Stimulated activated CD4-positive, alpha-beta T cell treated with anti-CD3 and anti-CD28 coated beads, Interleukin-15, amount 100 ng/mL, for 24 hours (primary cell): Measurements from ENCODE around the gene IGF1R.

ENCODE experiments used
- DNase-seq: peaks from one replicate; pipeline ENCODE4 v3.0.0-alpha.2; 2020

Gene IGF1R

DNA sequence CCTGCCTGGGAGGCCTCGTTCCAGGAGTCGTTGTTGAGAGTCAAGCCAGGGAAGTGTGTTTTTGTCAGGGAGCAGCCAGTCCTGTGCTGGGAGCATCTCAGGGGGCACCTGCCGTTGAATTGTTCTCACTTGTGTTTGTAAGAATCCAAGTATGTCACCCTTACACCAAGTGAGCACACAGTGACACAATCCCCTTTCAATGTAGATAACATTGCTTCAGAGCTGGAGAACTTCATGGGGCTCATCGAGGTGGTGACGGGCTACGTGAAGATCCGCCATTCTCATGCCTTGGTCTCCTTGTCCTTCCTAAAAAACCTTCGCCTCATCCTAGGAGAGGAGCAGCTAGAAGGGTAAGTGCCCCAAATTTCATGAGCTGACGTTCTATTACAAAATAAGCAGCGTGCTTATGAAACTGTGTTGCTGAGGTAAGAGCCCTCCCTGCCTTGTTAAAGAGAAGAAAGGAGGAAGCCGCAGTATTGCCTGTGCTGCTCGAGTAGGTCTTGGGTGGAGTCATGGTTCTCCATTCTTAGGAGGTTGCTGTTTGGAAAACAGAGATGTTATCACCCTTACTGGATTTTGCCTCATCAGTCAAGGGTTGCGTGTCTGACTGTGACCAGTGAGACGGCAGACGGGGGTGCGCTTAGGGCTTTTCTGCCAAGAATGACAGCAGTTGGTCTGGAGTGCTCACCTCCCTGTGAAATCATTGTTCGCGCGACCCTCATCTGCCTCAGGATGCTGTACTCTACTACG is 251.1 kb downstream of the IGF1R start:
- no peak for DNase-seq

DNA sequence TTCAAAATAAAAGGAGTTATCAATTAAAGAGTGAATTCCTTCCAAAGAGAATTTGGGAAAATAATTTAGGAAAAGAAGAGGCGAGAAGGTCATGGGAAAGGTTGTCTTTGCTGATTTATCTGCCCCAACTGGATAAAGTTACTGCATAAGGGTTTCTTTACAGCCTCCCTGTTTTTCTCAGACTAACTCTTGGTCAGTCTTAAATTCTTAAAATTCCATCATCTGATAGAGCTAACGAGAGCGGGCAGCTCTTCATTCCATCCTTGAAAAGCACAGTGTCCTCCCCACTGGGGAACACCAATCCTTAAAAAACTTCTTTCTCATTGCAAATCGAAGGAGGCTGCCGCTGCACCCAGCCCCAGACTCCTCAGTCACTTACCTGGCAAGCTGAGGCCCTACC is 252.0 kb downstream of the IGF1R start:
- DNase-seq = no peak

DNA sequence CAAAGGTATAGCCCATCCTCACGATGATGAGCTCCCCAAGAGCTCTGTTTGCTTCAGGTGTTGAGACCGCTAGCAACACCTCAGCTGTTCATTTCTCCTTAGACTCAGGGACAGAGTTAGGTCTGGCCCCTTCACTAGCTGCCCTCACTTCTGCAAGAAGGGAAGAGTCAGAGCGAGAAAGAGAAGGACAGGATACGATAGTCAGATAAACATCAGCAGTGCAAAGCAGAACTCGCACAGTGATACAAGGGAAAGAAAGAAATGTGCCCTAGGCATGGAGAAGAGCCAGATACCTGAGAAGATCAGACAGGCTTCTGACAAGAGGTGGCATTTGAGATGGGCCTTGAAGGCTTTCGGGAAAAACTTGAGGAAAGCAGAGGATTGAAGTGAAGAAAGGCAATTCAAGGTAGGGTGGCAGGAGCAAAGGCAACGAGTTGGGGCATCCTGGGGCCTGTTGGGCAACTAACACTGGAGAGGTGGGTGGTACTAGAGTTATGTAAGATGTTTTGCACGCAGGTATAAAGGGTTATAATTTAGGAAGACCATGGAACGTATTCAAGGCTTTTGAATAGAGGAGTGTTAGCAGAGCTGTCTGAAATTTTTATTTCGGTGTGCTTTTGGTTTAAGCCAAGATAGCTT is 253.2 kb downstream of the IGF1R start:
- DNase-seq = no peak

DNA sequence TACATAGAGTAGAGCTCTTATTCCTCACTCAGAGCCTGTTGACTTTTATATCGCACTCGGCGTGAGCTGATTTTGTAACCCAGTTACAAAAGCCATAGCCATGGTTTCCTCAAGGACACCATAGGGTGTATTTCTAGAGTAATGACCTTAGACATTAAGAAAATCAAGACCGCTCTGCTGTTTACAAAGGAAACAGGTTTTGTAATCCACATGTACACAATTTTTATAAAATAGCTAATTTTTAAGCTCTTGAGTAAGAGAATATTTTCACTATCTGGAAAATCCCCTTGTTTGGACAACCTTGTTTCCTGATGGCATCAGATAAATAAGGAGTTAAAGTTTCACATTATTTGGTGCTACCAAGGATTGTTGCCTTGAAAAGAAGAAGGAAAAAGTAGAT is 254.6 kb downstream of the IGF1R start:
- DNase-seq = no peak

DNA sequence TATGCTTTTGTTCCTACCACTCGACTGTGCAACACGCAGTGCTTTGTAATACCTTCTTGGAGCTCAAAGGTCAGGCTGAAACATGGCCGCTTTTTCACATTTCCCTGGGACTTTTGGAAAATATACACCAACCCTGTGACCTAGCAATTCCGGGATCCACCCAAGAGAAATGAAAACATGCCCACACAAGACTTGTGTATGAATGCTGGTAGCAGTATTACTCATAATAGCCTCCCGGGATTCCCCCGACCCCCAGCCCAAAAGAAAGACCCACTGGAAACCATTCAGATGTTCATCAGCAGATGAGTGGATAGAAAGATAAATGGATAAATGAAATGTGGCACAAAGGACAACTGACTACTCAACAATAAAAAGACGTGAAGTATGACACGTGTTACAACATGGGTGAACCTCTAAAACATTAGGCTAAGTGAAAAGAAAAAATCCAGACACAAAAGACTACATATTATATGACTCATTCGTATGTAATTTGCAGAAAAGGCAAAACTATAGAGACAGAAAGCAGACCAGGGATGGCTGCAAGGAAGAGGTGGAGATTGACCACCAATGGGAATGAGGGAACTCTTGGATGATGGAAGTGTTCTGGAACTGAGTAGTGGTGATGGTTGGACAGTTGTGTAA is 255.2 kb downstream of the IGF1R start:
- DNase-seq = peak; percentile 14

DNA sequence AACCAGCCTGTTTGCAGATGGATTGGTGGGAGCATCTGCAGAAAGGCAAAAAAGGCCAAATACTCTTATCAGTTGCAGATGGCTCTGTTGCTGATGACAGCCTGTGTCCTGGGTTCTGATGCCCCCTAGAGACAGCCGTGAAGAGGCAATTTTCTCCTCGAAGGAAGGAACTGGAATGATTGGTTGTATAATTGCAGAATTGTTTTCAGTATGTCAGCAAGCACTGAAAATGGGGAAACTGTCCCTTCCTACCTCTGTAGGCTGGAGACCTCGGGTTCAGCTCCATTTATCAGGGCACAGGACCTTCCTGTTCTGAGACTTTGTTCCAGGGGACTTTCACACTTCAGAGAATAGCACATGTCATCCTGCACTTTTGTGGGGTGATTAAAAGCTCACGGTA is 256.2 kb downstream of the IGF1R start:
- DNase-seq = peak; percentile 23

DNA sequence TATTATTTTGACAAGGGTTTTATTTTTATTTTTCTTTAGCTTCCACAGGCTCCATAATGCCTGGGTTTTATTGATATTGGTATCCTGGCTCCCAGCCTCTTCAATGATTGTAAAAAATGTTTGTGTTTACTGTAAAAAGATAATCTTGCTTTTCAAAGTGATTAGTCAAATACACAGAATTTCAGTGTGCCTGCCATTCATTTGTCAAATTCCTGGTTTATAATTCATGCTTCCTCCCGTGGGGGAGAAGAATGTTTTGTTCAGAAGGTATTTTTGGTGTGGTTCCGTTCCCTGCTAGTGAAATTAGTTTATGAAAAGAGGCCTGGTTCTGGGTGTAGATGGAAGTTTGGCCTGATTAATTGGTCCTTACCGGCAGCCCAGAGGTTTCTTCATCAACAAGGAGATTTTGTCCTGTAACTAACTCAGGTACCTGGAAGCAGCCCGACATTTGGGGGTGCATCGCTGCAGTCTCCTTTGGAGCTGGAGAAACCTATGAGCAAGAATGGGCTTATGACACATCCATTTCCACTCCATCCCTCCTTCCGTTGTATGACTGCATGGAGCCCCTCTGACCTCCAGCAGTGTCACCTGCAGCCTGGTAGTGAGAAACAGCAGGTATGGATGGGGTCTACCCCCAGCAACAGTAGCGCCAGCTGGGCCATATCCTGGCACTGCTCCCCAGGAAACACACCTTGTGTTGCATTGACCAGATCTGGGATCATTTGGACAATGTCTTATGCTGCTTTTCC is 257.8 kb downstream of the IGF1R start:
- no peak for DNase-seq

DNA sequence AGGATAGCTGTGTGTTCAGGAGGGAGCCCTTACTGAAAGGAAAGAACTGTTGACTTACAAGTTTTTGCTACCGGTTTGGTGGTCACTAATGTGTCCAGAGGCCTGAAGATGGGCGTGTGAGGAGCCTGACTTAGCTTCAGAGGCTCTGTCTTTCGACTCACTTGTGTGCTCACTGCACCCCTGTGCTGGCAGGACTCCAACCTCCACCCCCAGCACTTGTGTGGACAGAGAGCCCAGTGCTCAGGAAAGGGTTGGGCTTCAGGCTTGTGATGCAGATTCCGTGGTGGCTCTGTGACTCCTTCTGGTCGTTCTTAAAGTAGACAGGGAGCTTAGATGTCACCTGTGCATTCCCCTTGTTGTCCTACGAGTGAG is 258.4 kb downstream of the IGF1R start:
- no peak for DNase-seq

DNA sequence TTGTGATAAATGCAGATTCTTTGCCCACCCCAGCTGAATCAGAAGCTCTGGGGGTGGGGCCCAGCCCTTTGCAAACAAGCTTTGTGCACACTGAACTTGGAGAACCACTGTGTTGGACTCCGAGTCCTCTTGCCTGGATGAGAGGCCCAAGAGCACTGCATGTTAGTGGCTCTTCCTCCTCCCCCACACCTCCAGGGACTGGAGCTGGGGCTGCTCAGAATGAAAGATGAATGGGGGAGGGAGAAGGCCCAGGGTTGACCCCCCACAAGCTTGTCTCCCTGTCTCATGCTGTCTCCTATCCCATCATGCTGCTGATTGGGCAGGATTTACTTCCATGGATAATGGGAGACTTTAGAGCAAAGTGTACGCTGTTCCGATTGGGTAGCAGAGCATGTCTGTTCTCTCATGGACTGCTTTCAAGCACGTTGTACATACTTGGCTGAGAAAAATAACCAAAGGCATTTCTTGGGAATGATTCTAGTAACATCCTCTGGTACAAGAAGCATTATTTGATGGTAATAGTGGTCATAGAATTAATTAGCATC is 259.7 kb downstream of the IGF1R start:
- no peak for DNase-seq

DNA sequence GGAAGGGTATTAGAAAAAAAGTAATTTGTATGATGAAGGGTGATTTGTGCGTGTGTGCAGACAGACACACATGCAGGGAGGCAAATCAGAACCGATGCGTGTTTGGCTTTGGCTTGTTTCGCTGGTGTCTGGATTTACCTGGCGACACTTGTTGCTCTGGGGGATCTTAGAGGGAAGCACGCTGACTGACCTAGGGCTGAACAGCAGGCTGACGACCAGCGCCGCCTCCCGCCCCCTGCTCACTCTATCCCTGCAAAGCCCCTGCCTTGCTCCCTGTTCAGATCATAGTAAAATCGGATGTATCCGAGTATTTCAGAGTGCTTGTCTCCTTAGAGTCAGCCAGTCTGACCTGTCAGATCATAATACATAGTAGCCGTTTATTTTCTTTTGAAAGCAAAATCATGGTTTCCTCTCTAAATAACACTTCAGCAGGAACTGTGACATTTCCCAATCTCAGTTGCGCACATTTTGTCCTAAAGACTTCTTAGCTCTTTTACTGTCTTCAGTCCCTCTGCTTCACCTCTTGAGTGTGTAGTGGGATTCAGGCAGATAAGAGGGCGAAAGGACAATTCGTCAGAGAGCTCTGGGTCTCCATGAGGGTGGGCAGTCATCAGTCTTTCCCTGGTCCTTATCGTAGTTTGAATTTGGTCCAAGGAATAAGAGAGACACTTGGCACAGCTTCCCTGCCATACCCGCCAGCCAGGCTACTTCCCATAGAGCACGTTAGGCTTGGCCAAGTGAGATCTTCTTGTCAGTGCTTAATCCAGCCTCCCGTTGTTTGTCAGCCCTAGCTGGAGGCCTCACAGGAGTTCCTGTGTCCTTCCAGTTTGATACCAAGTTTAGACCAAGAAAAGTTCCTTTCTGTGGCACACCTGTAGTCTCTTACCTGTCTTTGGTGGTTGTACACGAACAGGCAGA is 261.9 kb downstream of the IGF1R start:
- no peak for DNase-seq

DNA sequence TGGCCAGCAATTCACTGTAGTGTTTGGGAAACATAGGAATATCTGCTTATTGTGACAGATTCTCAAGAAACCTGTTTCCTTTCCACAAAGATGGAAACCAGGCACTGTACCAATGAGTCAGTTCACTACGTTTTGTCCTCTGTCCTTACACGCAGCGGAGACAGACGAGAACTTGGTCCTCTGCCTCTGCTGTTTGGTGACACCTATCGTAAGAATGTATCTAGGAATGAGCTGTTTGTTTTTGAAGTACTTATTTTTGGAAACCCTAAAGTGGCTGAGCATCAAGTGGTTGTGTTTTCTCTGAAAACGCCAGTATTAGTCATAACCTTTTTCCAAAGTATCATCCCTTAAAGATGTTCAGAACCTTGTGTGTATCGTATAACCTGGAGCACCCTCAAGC is 266.3 kb downstream of the IGF1R start:
- DNase-seq = no peak

DNA sequence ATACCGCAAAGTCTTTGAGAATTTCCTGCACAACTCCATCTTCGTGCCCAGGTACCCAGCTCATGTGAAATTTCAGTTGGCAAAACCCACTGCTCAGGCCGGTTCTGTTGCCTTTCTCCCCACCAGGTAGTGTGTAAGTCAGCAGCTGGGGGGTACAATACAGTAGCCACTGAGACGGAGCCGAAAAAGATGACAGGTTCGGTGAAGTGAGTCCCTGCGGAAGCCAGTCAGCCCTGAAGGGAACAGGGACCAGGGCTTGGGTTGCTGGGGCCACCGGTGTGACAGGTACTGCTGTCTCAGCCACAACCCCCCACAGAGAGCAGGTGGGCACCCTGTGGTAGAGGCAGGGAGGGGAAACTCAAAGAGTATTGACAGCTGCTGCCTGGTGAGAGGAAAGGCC is 268.5 kb downstream of the IGF1R start:
- no peak for DNase-seq

DNA sequence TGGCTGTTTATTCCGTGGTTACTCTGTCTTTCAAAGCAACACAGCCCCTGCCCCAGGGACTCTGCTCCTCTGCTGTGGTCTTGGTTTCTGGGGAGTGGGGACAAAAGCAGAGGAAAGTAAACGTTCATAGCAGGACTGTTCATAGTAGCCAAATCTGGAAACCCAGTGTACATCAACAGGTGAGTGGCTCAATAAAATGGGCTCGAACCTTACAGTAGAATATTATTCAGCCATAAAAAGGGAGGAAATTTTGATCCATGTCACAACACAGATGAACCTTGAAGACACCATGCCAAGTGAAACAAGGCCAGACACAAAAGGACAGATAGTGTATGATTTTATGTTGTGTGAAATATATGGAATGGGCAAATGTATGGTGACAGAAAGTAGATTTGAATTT is 269.1 kb downstream of the IGF1R start:
- DNase-seq = no peak

DNA sequence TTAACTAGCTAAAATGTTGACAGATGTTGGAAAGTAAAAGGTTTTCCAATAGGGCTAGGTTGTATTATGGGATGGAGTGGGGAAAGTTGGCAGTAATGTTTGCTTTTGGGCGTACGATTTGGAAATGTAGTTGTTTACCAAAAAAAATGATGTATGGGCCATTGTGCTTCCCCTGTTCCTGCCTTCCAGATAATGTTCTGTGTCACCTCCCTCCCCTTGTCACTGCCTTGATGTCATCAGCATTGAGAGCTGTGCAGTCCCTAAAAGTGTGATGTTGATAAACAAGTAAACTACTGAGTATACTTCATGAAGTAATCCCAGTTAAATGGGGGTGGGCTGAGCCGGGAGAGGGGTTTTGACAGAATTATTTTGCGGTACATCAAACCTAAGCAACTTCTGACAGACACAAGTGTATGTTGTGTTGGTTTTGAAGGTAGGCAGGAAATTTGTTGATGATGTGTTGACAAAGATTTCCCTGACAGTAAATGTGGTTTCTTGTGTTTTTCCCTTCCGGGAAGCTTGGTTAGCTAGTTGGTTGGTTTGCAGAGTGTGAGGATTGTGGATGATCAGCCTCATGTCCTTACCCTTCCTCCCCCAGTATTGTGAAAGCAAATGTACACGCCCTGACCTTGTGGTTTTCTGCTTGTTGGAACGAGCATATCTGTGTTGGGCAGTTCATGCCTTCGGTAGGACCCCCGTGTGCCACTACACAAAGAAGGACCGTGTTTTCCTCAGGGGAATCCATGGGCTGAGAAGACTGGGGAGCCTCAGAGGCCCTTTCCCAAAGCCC is 271.9 kb downstream of the IGF1R start:
- DNase-seq = no peak

DNA sequence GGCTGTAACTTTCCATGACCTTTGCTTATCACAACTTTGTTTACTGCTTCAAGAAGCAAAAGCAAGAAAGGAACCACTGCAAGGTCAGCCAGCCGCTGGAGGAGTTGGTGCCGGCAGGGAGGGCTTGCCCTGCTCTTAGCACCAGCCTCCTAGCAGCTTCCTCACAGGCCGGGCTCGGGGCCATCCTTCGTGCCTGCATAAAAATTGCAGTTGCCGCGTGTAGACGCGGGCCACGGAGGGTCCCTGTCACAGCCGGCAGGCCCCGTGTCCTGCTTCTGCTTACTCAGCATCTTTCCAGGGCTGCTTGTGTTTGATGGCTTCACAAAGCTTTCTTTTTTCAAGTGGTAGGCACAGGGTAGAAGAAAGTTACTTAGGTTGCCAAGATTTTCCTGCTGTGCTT is 274.8 kb downstream of the IGF1R start:
- DNase-seq = no peak

DNA sequence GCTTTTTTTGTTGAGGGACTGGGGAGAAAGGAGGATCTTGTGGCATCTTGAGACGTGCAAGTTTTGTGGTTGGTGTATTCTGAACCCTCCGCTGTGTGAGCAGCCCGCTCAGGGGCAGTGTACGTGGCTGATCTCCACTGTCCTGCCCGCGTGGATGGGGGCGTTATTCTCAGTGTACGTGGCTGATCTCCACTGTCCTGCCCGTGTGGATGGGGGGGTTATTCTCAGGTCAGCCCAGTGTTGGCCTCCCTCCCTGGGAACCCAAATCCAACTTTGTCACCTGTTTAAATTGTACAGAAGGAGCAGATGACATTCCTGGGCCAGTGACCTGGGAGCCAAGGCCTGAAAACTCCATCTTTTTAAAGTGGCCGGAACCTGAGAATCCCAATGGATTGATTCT is 275.2 kb downstream of the IGF1R start:
- no peak for DNase-seq

DNA sequence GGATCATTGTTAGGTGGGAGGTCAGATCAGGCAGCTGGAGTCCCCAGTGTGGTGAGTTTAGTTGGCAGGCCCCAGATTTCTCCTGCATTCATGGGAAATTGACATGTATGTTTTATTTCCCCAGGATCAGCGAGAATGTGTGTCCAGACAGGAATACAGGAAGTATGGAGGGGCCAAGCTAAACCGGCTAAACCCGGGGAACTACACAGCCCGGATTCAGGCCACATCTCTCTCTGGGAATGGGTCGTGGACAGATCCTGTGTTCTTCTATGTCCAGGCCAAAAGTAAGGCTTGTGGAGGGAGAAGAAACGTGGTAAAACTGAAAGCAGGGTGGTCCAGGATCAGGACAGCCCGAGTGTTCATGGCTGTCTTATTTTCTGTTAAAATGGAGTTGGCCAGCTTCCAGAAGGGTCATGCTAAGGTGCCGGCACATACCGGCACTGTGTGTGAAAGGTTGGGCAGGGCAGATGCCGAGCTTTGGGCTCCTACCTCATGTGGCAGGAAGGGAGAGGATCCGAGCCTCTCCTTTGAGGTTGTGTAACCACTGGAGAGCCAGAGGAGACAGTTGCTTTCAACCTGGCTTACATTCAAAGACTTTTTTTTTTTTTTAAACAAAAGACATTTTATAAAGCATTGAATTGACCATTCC is 276.2 kb downstream of the IGF1R start:
- DNase-seq = no peak

DNA sequence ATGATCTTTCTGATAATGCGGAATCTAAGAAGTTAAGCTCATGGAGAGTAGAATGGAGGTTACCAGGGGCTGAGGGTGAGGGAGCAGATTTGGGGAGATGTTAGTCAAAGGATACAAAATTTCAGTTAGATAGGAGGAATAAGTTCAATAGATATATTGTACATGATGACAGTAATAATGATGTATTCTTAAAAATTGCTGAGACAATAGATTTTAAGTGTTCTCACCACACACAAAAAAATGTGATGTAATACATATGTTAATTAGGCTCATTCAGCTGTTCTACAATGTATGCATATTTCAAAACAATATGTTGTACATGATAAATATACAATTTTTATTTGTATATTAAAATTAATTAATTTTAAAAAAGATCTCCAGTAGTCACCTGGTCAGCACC is 277.9 kb downstream of the IGF1R start:
- DNase-seq = no peak

DNA sequence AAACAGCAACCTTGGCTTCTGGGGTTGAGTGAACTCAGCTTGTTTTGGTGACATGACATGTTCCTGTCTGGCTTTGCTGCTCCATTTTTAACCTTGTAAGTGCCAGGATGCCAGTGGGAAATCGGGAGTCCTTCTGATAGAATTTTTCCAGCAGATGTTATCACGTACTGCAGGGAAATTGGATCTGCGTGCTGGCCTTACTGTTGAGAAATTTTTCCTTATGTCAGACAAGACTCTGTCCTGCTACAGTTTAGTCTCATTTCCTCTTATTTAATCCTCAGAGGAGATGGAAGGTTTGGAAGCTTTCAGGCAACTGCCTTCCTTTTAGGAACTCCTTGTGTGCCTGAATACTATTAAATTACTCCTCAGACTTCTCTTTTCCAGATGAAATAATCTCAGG is 278.7 kb downstream of the IGF1R start:
- no peak for DNase-seq

DNA sequence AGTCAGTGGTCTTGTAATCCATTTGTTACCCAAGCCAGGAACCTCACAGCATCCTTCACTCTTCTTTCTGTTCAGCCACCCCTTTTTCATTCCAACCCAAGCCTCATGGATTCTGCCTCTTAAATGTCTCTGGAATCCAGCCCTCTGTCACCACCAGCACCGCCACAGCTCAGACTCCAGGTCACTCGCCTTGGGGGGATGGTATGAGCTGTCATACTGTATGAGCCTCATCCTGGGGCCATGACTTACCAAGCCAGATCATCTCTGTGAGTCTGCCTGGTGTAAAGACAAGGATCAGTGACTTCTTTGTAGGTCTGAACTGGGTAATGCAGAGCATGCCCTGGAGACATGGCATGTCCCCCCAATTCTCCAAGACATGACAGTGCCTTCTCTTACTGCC is 279.7 kb downstream of the IGF1R start:
- DNase-seq = no peak

DNA sequence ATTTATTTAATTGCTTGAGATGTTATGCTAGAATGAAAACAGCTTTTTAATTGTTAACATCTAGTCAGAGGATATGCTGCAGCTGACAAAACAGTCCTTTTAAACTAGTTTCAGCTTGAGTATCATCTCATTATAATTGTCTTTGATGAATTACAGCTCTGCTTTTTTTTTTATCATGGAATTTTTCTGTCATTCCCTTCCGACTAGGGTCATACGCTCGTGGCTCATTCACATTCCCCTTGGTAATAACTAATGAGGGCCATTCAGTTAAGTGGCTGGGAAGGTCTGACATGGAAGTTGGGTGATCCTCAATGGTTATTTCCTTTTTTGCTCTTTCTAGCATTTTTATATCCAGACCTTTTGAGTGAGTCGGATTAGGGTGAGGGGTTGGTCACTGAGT is 282.2 kb downstream of the IGF1R start:
- DNase-seq = no peak
